Tibial nerve (tissue), 4 donors: ENCODE data around the gene CHN2.

Experiments used
- CTCF ChIP-seq, 5 experiments: fragments of 200-600 bp in 3 of 5; fragments of 450-650 bp in 2 of 5; sonication (generic) in 3 of 5; IDR thresholded peaks; one replicate each; pipeline ENCODE4 v1.5.1; 2016 to 2019; ENCODE audit warnings: antibody characterized with exemption in 5 of 5, mild to moderate bottlenecking in 3 of 5, moderate library complexity in 2 of 5
- EP300 ChIP-seq, 2 donors: sonication (generic); formaldehyde crosslinking; IDR thresholded peaks; one replicate each; pipeline ENCODE4 v1.6.1; 2017; ENCODE audit warnings: antibody characterized with exemption in 2 of 2, mild to moderate bottlenecking in 1 of 2

- TF ChIP-seq CTCF (IDR thresholded peaks at IDR 0.05) (no peak), EP300 (IDR thresholded peaks at IDR 0.05) (no peak)
Measured at GRCh38 chr7:29510028-29510427, 315.5 kb downstream of the CHN2 start.
